Measurements from ENCODE around the gene MCRS1. TPM values are rescaled to one million over a fixed set of nuclear protein-coding genes. Genes with fewer than 3 reads are reported as not detected.
A peak's percentile ranks its signal among the peaks of the same experiment; 100 is the strongest.
"Not testable (repeated sequence)": the region's sequence is repeated elsewhere in the genome, so short reads cannot be mapped to it uniquely, and the experiment has no call there.

MCRS1 gene
- total RNA-seq, 1 donor from 2014 or later: 41.8 TPM

DNA sequence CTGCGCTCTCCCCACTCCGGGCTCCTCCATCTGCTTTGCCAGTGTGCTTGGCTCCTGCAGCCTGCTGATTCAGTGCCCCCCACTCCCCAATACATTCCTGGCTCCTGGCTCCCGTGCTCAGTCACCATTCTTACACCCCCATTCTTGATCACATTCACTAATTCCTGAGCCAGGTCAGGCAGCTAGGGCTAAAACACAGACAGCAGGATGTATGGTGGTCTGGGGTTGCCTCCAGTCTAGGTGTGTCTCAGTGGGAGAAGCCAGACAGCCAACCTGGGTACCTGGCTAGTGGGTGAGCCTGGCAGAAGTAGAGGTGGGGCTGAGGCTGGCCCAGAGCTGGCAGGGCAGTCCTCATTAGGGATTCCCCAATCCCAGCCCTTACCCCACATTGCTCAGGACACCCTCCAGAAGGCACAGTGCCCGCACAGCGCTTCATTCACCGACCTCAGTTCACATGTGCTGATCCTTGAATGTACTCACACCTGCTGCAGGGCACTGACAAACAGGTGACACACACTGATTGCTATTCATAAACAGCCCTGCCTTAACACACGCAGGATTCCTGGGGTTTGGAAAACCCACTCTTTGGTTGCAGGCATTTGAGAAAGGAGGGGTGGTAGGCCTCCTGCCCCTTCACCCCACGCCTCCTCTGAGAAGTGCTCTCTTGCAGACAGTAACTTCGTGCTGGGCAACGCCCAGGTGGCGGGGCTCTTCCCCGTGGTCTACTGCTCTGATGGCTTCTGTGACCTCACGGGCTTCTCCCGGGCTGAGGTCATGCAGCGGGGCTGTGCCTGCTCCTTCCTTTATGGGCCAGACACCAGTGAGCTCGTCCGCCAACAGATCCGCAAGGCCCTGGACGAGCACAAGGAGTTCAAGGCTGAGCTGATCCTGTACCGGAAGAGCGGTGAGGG lies 27.5 kb downstream of the MCRS1 start:
- peak; percentile 36 for ATAC-seq

GRCh38 chr12:49539406-49540228 lies 28.3 kb downstream of the MCRS1 start:
- ATAC-seq: no peak

GRCh38 chr12:49538510-49539403 lies 29.2 kb downstream of the MCRS1 start, which contains the start of gene KCNH3:
TSS of gene KCNH3 (plus strand) at chr12:49539030. CDS start at chr12:49539417, 387 bp downstream.
- peak; percentile 71 for ATAC-seq

DNA sequence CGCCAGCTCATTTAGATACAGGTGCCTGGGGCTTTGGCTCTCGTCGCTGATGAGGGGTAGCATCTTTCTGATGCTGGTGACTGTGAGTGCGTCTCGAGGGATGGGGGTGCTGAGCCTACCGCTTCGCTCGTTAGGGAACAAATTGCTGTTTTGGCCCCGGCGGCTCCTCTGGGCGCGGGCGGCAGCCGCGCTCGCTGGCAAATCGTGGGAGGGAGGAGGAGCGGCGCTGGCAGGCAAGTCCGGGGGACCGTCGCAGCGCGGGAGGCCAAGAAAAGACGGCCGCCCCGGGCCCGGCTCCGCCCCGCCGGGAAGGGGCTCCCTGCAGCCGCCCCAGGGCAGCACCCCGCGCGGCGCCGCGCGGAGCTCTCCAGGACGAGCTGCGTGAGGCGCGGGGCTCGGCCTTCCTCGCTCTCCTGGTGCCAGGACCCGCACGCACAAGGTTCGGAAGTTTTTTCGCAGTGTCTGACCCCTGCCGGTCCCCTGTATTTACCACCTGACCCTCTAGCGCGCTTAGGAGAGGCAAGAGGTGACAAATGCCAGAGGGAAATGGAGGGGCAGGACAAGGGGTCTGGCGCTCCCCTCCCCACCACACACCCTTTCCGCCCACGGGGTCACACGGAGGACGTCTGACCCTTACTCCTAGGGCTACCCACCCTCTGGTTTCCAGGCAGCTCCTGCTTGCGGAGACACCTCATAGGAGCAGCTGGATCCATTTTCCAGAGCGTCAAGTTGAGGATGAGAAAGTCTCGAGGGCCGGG lies 30.0 kb downstream of the MCRS1 start:
- ATAC-seq: no peak

- ATAC-seq: no peak
Observed at GRCh38 chr12:49537231-49537751, 30.7 kb downstream of the MCRS1 start.

DNA sequence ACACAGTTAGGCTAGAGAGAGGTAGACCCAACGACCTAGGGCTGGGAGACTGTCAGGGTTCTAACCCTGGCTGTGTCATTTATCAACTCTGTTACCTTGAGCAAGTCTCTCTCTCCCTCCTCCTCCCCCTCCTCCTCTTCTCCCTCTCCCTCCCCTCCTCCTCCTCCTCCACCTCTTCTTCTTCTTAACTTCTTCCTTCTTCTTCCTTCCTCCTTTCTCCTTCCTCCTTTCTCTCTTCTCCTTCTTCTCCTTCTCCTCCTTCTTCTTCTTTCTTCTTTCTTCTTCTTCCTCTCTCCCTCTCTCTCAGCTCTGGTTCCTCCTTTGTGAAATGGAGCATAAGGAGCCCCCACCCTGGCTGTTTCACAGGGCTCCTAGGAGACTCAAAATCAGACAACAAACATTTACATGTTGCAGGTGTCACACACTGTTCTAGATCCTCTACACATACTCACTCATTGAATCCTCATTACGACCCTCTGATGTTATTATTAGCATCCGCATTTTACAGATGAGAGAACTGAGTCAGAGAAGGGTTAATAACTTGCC lies 31.3 kb downstream of the MCRS1 start:
- no peak for ATAC-seq

- no peak for ATAC-seq
Observed at GRCh38 chr12:49535921-49536525, 31.9 kb downstream of the MCRS1 start.

DNA sequence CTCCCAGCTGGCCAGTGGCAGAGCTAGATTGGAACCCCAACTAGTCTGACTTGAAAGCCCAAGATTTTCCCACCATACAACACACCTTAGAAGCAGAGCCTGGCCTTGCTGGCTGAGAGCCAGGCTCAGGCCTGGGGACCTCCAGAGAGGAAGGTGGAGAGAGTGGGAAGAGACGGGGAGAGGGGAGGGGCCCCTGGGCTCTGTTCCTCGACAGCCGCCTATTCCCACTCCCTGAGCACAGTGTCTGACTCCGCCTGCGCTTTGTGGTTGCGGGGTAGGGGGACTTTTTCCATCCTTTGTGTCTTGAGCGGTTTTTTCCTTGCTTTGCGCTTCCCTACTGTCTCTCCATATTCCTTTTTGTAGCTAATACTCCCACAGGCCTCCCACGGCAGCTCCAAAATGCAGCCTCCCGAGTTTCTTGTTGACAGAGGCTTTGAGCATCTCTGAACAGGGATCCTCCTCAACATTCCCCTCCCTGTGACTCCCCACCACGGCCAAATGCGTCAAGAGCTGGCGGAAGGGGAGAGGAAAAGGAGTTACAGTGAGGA lies 33.1 kb downstream of the MCRS1 start:
- no peak for ATAC-seq

- ATAC-seq: not testable (repeated sequence)
Observed at GRCh38 chr12:49534122-49534521, 33.8 kb downstream of the MCRS1 start.

- no peak for ATAC-seq
Observed at GRCh38 chr12:49533331-49533730, 34.6 kb downstream of the MCRS1 start.

GRCh38 chr12:49531745-49532144 lies 36.2 kb downstream of the MCRS1 start:
- ATAC-seq: no peak

DNA sequence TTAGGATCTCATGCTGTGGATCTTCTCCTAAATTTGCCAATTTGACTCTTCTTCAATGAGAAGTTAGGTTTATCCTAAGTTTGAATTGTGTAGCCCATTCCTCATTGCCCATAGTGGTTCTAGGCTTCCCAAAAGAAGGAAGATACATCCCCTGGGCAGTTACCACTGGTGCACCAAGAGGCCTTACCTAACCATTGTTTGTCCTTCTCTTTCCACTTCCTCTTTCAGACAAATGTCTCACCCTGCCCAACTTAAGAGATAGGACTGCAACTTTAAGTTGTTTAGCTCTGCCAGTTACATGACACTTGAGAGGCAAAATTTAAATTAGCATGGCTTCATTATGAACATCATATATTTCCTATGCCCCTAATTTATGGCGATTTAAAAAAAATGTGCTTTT lies 38.5 kb downstream of the MCRS1 start:
- no peak for ATAC-seq

DNA sequence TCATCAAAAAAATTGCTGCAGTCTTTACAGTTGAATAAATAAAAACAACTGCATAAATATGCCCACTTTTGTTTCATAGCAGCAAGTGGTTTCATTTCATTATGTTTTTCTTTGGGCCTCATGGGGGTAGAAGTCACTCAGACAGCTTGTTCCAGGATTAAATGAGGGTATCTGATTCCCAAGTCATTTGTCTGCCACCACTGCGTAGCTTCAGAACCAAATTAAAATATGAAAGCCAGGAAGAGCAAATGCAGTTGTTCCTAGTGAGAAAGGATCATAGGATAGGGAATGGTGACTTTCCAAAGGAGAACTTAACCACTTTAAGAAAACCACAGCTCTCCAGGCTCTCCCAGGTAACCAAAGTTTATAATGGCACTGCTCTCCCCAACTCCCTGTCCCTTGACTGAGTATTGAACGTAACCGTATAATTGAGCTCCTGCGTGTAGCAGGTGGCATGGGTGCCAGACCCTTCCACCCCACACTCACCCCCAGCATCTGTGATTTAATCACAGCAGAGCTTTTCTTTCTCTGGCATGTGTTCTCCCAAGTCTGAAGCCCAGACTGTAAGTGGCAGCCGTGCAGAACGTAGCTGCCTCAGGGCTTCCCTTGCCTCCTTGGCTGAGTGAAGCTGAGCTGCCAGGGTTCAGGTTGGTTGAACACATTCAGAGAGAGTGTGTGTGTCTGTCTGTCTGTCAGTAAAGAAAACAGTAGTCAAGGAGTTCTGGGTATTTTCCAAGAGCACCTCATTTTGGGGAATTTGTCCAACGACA lies 40.4 kb downstream of the MCRS1 start:
- no peak for ATAC-seq

GRCh38 chr12:49525942-49526341 lies 42.0 kb downstream of the MCRS1 start:
- no peak for ATAC-seq

DNA sequence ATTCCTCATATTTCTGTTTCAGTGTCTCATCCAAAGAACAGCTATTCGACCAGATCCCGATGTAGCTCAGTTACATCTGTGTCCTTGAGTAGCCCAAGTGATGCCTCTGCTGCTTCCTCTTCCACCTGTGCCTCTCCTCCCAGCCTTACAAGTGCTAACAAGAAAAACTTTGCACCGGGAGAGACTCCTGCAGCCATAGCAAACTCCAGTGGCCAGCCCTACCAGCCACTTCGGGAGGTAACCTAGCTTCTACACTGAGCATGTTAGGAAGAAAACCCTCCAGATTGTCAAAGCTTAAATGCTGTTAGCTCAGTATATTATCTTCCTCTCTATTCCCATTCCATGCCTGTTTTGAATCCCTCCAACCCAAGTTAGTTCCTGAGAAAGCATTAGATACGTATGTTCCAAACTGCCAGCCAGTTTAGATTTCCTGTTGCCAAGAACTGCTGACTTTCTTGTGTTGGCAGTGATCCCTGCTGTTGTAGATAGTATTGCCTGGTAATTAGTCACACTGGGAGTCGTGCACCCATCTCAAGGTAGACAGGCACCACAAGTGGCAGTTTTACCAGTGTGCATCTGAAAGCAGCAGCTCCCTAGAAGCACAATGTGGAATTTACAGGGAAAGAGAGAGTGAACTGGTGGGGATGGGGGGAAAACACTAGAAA lies 43.1 kb downstream of the MCRS1 start:
- ATAC-seq: peak; percentile 32

DNA sequence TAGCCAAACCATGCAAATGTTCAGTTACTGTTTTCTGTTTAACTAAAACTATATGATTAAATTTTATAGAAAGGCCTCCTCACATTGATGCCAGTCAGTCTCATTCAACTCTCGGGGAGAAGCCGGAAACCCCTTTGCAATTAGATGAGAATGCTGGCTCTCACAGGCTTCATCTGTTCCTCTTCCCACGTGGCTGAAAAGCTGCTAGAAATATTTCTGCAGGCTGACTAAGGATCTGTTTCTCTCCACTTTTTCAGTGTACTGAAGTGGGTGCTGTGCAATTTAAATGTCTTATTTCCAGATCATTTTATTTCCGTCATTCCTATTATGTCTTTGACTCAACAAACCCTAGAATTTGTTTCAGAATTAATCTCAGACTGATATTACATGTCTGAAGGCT lies 46.6 kb downstream of the MCRS1 start:
- no peak for ATAC-seq

DNA sequence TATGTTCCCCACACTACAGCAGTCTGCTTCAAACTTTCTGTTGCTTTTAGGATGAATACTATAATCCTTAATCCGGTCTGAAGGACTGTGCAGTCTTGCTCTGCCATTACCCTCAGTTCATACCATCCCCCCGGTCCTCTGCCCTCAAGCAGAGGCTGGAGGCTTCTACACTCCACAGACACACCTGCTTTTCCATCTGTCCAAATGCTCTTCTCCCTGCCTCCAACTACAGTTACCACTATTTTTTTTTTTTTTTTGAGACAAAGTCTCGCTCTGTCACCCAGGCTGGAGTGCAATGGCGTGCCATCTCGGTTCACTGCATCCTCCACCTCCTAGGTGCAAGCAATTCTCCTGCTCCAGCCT lies 48.4 kb downstream of the MCRS1 start:
- ATAC-seq: no peak

DNA sequence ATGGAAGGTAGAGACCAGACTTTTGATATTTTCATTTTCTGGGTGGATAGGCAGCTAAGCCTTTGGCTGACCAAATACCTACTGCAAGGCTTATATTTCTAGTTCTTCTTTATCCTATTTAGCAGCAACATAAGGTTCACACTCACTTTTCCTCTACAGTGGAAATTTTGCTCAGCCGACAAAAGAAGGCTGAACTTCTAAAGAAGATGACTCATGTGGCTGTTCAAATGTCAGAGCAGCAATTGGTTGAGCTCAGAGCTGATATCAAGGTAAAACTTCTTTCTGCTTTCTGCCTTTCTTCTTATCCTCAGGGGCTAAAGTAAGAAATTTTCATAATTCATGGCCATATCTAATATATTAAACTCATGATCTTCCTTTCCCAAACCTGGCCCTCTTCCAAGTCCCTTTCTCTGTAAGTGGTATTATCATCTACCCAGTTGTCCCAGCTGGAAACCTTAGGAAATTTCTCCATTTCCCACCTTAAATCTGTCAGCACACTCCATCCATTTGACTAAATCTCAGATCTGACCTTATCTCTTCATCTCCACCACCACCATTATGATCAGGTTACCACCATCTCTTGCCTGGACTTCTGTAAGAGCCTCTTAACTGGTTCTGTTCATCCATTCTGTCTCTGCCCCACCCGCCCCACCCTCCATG lies 48.9 kb downstream of the MCRS1 start:
- ATAC-seq: no peak

Measured in esophagus mucosa (tissue), 1 donor.